Measurements from ENCODE around the gene BRI3BP. TPM values are rescaled to one million over a fixed set of nuclear protein-coding genes. Genes with fewer than 3 reads are reported as not detected.

BRI3BP gene
- total RNA-seq, 1 donor from 2014 or later: 14.5 TPM

DNA sequence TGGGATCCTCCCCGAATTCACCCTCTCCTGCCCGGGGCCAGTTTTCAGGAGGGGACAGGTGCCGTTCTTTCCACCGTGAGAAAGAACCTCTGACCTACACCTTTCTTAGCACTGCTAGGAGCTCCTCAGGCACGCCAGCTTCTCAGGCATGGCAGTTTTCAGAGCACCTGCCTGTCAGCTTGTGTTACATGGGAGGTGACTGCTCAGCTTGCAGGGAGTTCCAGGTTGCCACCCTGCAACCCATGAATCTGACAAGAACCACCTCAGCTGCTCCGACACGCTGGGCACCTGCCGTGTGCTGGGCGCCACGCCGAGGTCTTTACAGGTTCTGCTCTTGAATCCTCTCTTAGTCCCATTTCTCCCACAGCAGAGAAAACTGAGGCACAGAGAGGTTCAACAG is 12.9 kb downstream of the BRI3BP start:
- ChIA-PET CTCF (no interaction called here), POLR2A (no interaction called here)
- TF ChIP-seq, protein P1, sequence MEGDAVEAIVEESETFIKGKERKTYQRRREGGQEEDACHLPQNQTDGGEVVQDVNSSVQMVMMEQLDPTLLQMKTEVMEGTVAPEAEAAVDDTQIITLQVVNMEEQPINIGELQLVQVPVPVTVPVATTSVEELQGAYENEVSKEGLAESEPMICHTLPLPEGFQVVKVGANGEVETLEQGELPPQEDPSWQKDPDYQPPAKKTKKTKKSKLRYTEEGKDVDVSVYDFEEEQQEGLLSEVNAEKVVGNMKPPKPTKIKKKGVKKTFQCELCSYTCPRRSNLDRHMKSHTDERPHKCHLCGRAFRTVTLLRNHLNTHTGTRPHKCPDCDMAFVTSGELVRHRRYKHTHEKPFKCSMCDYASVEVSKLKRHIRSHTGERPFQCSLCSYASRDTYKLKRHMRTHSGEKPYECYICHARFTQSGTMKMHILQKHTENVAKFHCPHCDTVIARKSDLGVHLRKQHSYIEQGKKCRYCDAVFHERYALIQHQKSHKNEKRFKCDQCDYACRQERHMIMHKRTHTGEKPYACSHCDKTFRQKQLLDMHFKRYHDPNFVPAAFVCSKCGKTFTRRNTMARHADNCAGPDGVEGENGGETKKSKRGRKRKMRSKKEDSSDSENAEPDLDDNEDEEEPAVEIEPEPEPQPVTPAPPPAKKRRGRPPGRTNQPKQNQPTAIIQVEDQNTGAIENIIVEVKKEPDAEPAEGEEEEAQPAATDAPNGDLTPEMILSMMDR (IDR thresholded peaks at IDR 0.05): no peak
- H3K27ac Mint-ChIP-seq: no peak overlapping the region
- no peaks in the 10 kb centered on the region for H3K9me3 Mint-ChIP-seq
- intact Hi-C loops (cut with micrococcal nuclease): no loop called here
- peaks cover 11% of the 10 kb centered on the region for H3K36me3 Mint-ChIP-seq (ENCODE audit: low read depth)
- H3K4me1 Mint-ChIP-seq: peaks cover 17% of the 10 kb centered on the region
- H3K27me3 Mint-ChIP-seq: no peaks in the 10 kb centered on the region
- DNase-seq (no peak), ATAC-seq (ENCODE audit: low read depth) (no peak)
- H3K4me3 Mint-ChIP-seq: no peak overlapping the region

DNA sequence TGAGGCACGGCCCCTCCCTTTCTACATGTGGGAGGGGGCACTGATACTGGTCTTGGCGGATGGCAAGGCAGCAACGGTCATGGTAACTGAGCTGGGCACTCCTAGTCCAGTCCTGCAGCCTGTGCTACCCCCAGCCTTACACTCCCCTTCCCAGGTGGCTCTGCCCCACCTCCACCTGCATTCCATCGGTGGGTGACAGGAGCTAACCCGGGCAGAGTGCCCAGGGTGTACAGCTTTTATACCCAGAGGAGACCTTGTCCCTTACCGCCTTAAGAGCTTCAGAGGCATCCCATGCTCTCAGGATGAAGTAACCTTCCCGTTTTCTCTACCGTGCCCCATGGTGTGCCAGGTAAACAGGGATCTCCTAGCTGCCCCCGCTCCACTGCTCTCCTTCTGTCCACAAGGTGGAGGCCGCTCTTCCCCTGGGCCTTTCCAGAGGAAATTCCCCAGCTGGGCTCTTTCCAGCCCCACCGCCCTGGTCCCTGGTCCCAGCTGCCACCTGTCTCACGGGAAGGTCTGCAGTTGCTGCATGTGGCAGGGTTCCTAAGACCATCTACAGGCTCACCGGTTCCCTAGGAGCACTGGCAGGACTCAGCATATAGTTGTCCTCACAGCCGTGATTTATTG is 20.5 kb downstream of the BRI3BP start:
- H3K36me3 Mint-ChIP-seq (ENCODE audit: low read depth): peaks cover 53% of the 10 kb centered on the region
- H3K4me1 Mint-ChIP-seq: peaks cover 10% of the 10 kb centered on the region
- POLR2A ChIA-PET: no interaction called here
- no peak overlapping the region for H3K4me3 Mint-ChIP-seq
- CTCF ChIA-PET: no interaction called here
- TF ChIP-seq, protein P1 (IDR thresholded peaks at IDR 0.05): no peak
- no peaks in the 10 kb centered on the region for H3K9me3 Mint-ChIP-seq
- H3K27ac Mint-ChIP-seq: no peak overlapping the region
- intact Hi-C loops (cut with micrococcal nuclease): no loop called here
- ATAC-seq (ENCODE audit: low read depth): no peak
- H3K27me3 Mint-ChIP-seq: no peaks in the 10 kb centered on the region
- DNase-seq: no peak

- no peak for ATAC-seq (ENCODE audit: low read depth)
- intact Hi-C loops (cut with micrococcal nuclease): no loop called here
- CTCF ChIA-PET: no interaction called here
- Mint-ChIP-seq H3K27me3 (no peaks in the 10 kb centered on the region), H3K4me1 (peaks cover 10% of the 10 kb centered on the region), H3K9me3 (no peaks in the 10 kb centered on the region), H3K27ac (no peak overlapping the region), H3K36me3 (ENCODE audit: low read depth) (peaks cover 56% of the 10 kb centered on the region), H3K4me3 (no peak overlapping the region)
- TF ChIP-seq, protein P1 (IDR thresholded peaks at IDR 0.05): no peak
- DNase-seq: no peak
- POLR2A ChIA-PET: no interaction called here
Observed at GRCh38 chr12:125014526-125014925, 21.1 kb downstream of the BRI3BP start.

- CTCF ChIA-PET: no interaction called here
- no peak overlapping the region for H3K27ac Mint-ChIP-seq
- TF ChIP-seq, protein P1 (IDR thresholded peaks at IDR 0.05): no peak
- ATAC-seq (ENCODE audit: low read depth): peak; percentile 31
- intact Hi-C loops (cut with micrococcal nuclease): no loop called here
- POLR2A ChIA-PET: no interaction called here
- H3K27me3 Mint-ChIP-seq: no peaks in the 10 kb centered on the region
- peaks cover 10% of the 10 kb centered on the region for H3K4me1 Mint-ChIP-seq
- DNase-seq: no peak
- H3K9me3 Mint-ChIP-seq: no peaks in the 10 kb centered on the region
- H3K4me3 Mint-ChIP-seq: no peak overlapping the region
- H3K36me3 Mint-ChIP-seq (ENCODE audit: low read depth): peaks cover 56% of the 10 kb centered on the region
Observed at GRCh38 chr12:125015680-125016310, 22.4 kb downstream of the BRI3BP start.

DNA sequence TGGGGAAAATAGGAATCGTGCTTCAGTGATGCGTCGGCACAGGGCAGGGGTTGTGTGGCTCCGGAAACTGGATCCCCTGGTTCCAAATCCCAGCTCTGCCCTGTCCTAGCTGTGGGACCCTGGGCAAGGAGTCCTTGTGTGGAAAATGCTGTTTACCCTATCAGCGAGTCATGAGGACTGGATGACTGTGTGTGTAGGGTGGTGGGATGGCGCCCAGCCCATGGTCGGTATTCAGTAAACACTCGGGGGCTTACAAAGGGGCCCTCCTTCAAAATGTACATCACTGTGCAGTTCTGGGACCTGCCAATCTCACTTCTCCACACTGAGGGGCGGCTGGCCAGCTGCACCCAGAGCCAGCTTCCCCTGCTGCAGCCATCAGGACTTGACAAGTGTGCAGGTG is 24.4 kb downstream of the BRI3BP start:
- POLR2A ChIA-PET: no interaction called here
- intact Hi-C loops (cut with micrococcal nuclease): no loop called here
- H3K36me3 Mint-ChIP-seq (ENCODE audit: low read depth): peaks cover 50% of the 10 kb centered on the region
- no peak for DNase-seq
- H3K27ac Mint-ChIP-seq: no peak overlapping the region
- ATAC-seq (ENCODE audit: low read depth): no peak
- H3K4me1 Mint-ChIP-seq: peaks cover 10% of the 10 kb centered on the region
- CTCF ChIA-PET: no interaction called here
- no peaks in the 10 kb centered on the region for H3K27me3 Mint-ChIP-seq
- H3K4me3 Mint-ChIP-seq: no peak overlapping the region
- no peaks in the 10 kb centered on the region for H3K9me3 Mint-ChIP-seq
- TF ChIP-seq, protein P1 (IDR thresholded peaks at IDR 0.05): no peak

All from activated B cell treated with CpG ODN at 0.5 μM for 24 hours (primary cell).